Vagina (tissue), 2 donors: ENCODE results near the gene LSM3. TPM values are rescaled to one million over a fixed set of nuclear protein-coding genes. Genes with fewer than 3 reads are reported as not detected.

Source experiments
- DNase-seq, 2 donors: peaks; one replicate each; pipeline ENCODE4 v3.0.0-alpha.2; 2017; ENCODE audit errors: extremely low spot score in 2 of 2
- H3K27ac ChIP-seq: fragments of 200-600 bp; sonication (generic); one replicate; pipeline ENCODE4 v1.5.1; 2019
- H3K27me3 ChIP-seq: fragments of 200-600 bp; sonication (generic); one replicate; pipeline ENCODE4 v1.5.1; 2019
- H3K36me3 ChIP-seq, 2 donors: fragments of 200-600 bp; sonication (generic); one replicate each; pipeline ENCODE4 v1.5.1; 2017 to 2019
- H3K4me1 ChIP-seq: fragments of 200-600 bp; sonication (generic); one replicate; pipeline ENCODE4 v1.5.1; 2019
- H3K4me3 ChIP-seq, 2 donors: fragments of 200-600 bp; sonication (generic); 1 replicate in 1 of 2; 2 replicates in 1 of 2; pipeline ENCODE4 v1.5.1; 2016 to 2019
- H3K9me3 ChIP-seq: fragments of 200-600 bp; sonication (generic); one replicate; pipeline ENCODE4 v1.5.1; 2019
- CTCF ChIP-seq, 3 experiments: fragments of 450-650 bp in 2 of 3; fragments of 200-600 bp in 1 of 3; sonication (generic) in 1 of 3; IDR thresholded peaks; one replicate each; pipeline ENCODE4 v1.5.1; 2017 to 2019; ENCODE audit warnings: antibody characterized with exemption in 3 of 3, mild to moderate bottlenecking in 2 of 3, moderate library complexity in 2 of 3
- POLR2A ChIP-seq, 2 donors: fragments of 450-650 bp; IDR thresholded peaks; one replicate each; pipeline ENCODE4 v1.6.1; 2017; ENCODE audit warnings: antibody characterized with exemption in 2 of 2, mild to moderate bottlenecking in 2 of 2, moderate library complexity in 2 of 2
- POLR2AphosphoS5 ChIP-seq, 2 donors: sonication (generic); formaldehyde crosslinking; IDR thresholded peaks; one replicate each; pipeline ENCODE4 v1.9.0; 2017; ENCODE audit warnings: antibody characterized with exemption in 2 of 2, mild to moderate bottlenecking in 2 of 2, low read depth in 1 of 2; ENCODE audit not compliant: insufficient read depth in 1 of 2
- intact Hi-C: fragments of 100-400 bp; cut with DNase I; formaldehyde crosslinking; loops from one replicate; pipeline ENCODE4 v1.15.1; 2023
- total RNA-seq: library from RNA; depleted of rRNA; stranded (reverse); fragments of >200 nt; gene quantifications from one replicate; pipeline ENCODE4 v1.2.3, GENCODE V29; 2016

The LSM3 gene
- total RNA-seq, 1 donor from 2014 or later, result 6.4 TPM

GRCh38 chr3:14246414-14246813, 67.8 kb downstream of the LSM3 start:
- Histone ChIP-seq H3K9me3 (no peaks in the 10 kb centered on the region), H3K4me1 (no peaks in the 10 kb centered on the region), H3K4me3 (no peak overlapping the region), H3K36me3 (no peaks in the 10 kb centered on the region), H3K27ac (no peak overlapping the region), H3K27me3 (no peaks in the 10 kb centered on the region)
- no peak for DNase-seq
- intact Hi-C loops, result no loop called here
- TF ChIP-seq POLR2A (IDR thresholded peaks at IDR 0.05) (no peak), POLR2AphosphoS5 (IDR thresholded peaks at IDR 0.05; ENCODE audit: insufficient read depth in 1 of 2, low read depth in 1 of 2) (no peak), CTCF (IDR thresholded peaks at IDR 0.05) (no peak)

- intact Hi-C loops, result no loop called here
- Histone ChIP-seq H3K9me3 (no peaks in the 10 kb centered on the region), H3K27ac (no peak overlapping the region), H3K4me1 (no peaks in the 10 kb centered on the region), H3K27me3 (no peaks in the 10 kb centered on the region), H3K36me3 (no peaks in the 10 kb centered on the region), H3K4me3 (no peak overlapping the region)
- TF ChIP-seq POLR2A (IDR thresholded peaks at IDR 0.05) (no peak), CTCF (IDR thresholded peaks at IDR 0.05) (no peak), POLR2AphosphoS5 (IDR thresholded peaks at IDR 0.05; ENCODE audit: insufficient read depth in 1 of 2, low read depth in 1 of 2) (no peak)
- no peak for DNase-seq
Measured at GRCh38 chr3:14248477-14248848, 69.8 kb downstream of the LSM3 start.

- intact Hi-C loops, result no loop called here
- Histone ChIP-seq H3K4me1 (no peaks in the 10 kb centered on the region), H3K27me3 (no peaks in the 10 kb centered on the region), H3K4me3 (no peak overlapping the region), H3K36me3 (no peaks in the 10 kb centered on the region), H3K27ac (no peak overlapping the region), H3K9me3 (no peaks in the 10 kb centered on the region)
- TF ChIP-seq POLR2AphosphoS5 (IDR thresholded peaks at IDR 0.05; ENCODE audit: insufficient read depth in 1 of 2, low read depth in 1 of 2) (peak; percentile 19 to 59), POLR2A (IDR thresholded peaks at IDR 0.05) (no peak)
- no peak for DNase-seq
Measured at GRCh38 chr3:14248849-14249523, 70.4 kb downstream of the LSM3 start.

Other genes starting within 250 kb of the LSM3 start
- 10.6 TPM for gene CHCHD4, start 53.9 kb upstream of the LSM3 start, total RNA-seq
- gene TMEM43, start 53.8 kb upstream of the LSM3 start, total RNA-seq, result 118 TPM
- 33.6 TPM for gene XPC, start 216 bp upstream of the LSM3 start, total RNA-seq
- gene SLC6A6, start 223.8 kb downstream of the LSM3 start, total RNA-seq, result 30.7 TPM